ENCODE results near the gene RAB40C. TPM values are rescaled to one million over a fixed set of nuclear protein-coding genes. Genes with fewer than 3 reads are reported as not detected.

Gene RAB40C
- total RNA-seq, 6 experiments from 2014 or later = 10.0 to 14.1 (median 12.0) TPM

DNA sequence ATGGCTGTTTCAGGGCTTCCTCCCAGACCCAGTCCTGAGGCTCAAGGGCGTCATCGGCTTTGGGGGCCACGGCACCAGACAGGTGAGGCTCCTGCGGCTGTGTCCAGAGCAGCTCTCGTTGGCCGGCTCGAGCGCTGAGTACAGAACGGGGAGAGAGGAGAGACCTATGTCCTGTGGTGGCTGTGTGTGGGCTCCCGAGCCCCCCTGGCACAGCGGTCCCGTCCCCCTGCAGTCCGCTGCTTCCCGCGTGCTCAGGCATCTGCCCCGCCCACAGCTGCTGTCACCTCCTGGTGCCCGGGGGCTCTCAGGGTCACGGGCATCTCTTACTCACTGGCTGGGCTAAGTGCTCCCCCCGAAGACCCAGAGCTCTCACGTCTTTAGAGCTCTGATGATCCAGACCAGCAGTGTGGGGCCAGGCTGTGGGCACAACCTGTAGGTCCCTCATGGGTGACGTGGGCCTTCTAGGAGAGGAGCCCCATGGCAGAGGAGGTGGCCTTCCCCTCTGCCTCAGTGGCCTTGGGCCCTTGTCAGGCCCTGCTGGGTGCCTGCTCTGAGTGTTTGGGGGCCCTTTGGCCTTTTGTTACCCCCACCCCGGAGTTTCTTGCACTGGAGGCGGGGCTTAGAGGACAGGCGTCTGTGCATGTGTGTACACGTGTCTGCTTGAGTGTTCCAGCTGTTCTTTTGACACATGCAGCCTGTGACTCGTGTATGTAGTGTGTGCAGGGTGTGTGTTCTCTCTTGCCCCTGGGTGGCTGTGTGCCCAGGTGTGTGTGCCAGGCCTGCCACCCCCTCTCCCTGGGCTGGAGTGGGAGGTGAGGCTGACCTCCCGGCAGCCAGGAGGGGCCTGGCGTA is 62.8 kb downstream of the RAB40C start:
- Histone ChIP-seq H3K27ac (no peak overlapping the region), H3K4me3 (no peak overlapping the region), H3K4me1 (peaks cover 0 to 9% (median 1%) of the 10 kb centered on the region in 4 donors), H3K9me3 (no peaks in the 10 kb centered on the region), H3K36me3 (no peaks in the 10 kb centered on the region), H3K27me3 (no peaks in the 10 kb centered on the region)
- TF ChIP-seq POLR2A (IDR thresholded peaks at IDR 0.05) (no peak), CTCF (IDR thresholded peaks at IDR 0.05) (no peak)
- WGBS (ENCODE audit: insufficient coverage, low coverage, low lambda C conversion rate, missing lambda C conversion rate) = 100% methylated on average over 3 of the region's 28 CpGs
- intact Hi-C loops (cut with DNase I) = no loop called here
- no peak for ATAC-seq
- DNase-seq = no peak

GRCh38 chr16:654034-654433 is 64.2 kb downstream of the RAB40C start:
- no peaks in the 10 kb centered on the region for H3K27me3 ChIP-seq
- WGBS (ENCODE audit: insufficient coverage, low coverage, low lambda C conversion rate, missing lambda C conversion rate) = 50% methylated on average over 2 of the region's 12 CpGs
- no peaks in the 10 kb centered on the region for H3K9me3 ChIP-seq
- DNase-seq = no peak
- no peak overlapping the region for H3K27ac ChIP-seq
- peaks cover 0 to 6% (median 0%) of the 10 kb centered on the region in 4 donors for H3K4me1 ChIP-seq
- no peak overlapping the region for H3K4me3 ChIP-seq
- no peak for ATAC-seq
- no peaks in the 10 kb centered on the region for H3K36me3 ChIP-seq
- intact Hi-C loops (cut with DNase I) = no loop called here
- TF ChIP-seq CTCF (IDR thresholded peaks at IDR 0.05) (no peak), POLR2A (IDR thresholded peaks at IDR 0.05) (no peak)

DNA sequence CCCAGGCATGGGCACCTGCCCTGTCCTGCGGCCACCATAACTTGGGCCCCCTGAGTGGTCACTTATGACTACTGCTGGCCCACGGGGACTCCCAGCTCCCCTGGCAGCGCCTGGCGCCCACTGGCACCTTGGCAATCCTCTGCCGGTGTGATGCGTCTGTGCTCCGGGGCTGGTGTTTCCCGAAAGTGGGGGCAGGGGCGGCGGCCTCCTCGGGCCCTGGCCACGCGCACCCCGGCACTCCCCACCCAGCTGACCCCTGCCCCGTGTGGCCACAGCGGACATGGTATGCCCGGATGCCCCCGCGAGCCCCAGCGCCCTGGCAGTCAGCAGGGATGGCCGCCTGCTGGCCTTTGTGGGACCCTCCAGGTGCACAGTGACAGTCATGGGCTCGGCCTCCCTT is 67.6 kb downstream of the RAB40C start:
- intact Hi-C loops (cut with DNase I) = no loop called here
- TF ChIP-seq POLR2A (IDR thresholded peaks at IDR 0.05) (no peak), CTCF (IDR thresholded peaks at IDR 0.05) (no peak)
- H3K4me1 ChIP-seq = peaks cover 0 to 11% (median 0%) of the 10 kb centered on the region in 4 donors
- no peaks in the 10 kb centered on the region for H3K36me3 ChIP-seq
- WGBS (ENCODE audit: insufficient coverage, low coverage, low lambda C conversion rate, missing lambda C conversion rate) = no CpG with 5 or more reads among the region's 22 CpGs
- H3K9me3 ChIP-seq = no peaks in the 10 kb centered on the region
- no peak for ATAC-seq
- DNase-seq = no peak
- H3K27ac ChIP-seq = no peak overlapping the region
- H3K4me3 ChIP-seq = no peak overlapping the region
- no peaks in the 10 kb centered on the region for H3K27me3 ChIP-seq

GRCh38 chr16:658679-659571 is 69.1 kb downstream of the RAB40C start:
- Histone ChIP-seq H3K27me3 (no peaks in the 10 kb centered on the region), H3K27ac (no peak overlapping the region), H3K4me3 (no peak overlapping the region), H3K9me3 (no peaks in the 10 kb centered on the region), H3K36me3 (no peaks in the 10 kb centered on the region), H3K4me1 (peaks cover 0 to 11% (median 0%) of the 10 kb centered on the region in 4 donors)
- WGBS (ENCODE audit: insufficient coverage, low coverage, low lambda C conversion rate, missing lambda C conversion rate) = 60% methylated on average over 1 of the region's 35 CpGs
- DNase-seq = no peak
- no peak for TF ChIP-seq POLR2A (IDR thresholded peaks at IDR 0.05)
- no peak for TF ChIP-seq CTCF (IDR thresholded peaks at IDR 0.05)
- intact Hi-C loops (cut with DNase I) = no loop called here
- ATAC-seq = no peak
